HEK293 (cell line): ENCODE data around the gene DUSP3.

Experiments used
- YY1 ChIP-seq: fragments of 450-650 bp; formaldehyde crosslinking; IDR thresholded peaks from 2 replicates; pipeline ENCODE4 v1.5.1; 2018; ENCODE audit warnings: missing biosample characterization, missing genetic modification characterization
- TF ChIP-seq, protein P1 (sequence below): fragments of 450-650 bp; formaldehyde crosslinking; IDR thresholded peaks from 2 replicates; pipeline ENCODE4 v1.5.1; 2016; ENCODE audit warnings: missing biosample characterization, missing genetic modification characterization
- TF ChIP-seq, protein P2 (sequence below): fragments of 450-650 bp; formaldehyde crosslinking; IDR thresholded peaks from 2 replicates; pipeline ENCODE4 v1.5.1; 2016; ENCODE audit warnings: missing biosample characterization, missing genetic modification characterization
- TF ChIP-seq, protein P3 (sequence below): fragments of 450-650 bp; formaldehyde crosslinking; IDR thresholded peaks from 2 replicates; pipeline ENCODE4 v1.5.1; 2016; ENCODE audit warnings: missing biosample characterization, missing genetic modification characterization, low read depth

DNA sequence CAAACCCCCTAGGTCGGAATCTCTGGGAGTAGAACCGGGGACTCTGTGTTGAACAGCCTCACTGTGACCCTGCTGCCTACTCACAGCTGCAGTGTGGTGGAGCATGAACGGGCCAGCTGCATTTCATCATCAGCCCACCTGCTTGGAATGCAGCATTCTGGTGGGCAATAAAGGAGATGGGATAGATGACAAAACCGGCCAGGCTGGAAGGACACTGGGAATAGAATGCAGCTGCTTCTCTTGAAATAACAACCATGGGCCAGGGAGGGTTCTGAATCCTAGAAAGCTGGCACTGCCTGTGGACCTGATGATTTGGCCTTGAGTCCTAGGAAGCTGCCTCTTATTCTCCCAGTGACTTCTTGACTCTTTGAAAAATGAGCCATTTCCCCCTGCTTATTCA lies 25.0 kb upstream of the DUSP3 start:
- TF ChIP-seq, protein P1, sequence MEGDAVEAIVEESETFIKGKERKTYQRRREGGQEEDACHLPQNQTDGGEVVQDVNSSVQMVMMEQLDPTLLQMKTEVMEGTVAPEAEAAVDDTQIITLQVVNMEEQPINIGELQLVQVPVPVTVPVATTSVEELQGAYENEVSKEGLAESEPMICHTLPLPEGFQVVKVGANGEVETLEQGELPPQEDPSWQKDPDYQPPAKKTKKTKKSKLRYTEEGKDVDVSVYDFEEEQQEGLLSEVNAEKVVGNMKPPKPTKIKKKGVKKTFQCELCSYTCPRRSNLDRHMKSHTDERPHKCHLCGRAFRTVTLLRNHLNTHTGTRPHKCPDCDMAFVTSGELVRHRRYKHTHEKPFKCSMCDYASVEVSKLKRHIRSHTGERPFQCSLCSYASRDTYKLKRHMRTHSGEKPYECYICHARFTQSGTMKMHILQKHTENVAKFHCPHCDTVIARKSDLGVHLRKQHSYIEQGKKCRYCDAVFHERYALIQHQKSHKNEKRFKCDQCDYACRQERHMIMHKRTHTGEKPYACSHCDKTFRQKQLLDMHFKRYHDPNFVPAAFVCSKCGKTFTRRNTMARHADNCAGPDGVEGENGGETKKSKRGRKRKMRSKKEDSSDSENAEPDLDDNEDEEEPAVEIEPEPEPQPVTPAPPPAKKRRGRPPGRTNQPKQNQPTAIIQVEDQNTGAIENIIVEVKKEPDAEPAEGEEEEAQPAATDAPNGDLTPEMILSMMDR (tag by site-specific recombination): no peak
- TF ChIP-seq, protein P2, sequence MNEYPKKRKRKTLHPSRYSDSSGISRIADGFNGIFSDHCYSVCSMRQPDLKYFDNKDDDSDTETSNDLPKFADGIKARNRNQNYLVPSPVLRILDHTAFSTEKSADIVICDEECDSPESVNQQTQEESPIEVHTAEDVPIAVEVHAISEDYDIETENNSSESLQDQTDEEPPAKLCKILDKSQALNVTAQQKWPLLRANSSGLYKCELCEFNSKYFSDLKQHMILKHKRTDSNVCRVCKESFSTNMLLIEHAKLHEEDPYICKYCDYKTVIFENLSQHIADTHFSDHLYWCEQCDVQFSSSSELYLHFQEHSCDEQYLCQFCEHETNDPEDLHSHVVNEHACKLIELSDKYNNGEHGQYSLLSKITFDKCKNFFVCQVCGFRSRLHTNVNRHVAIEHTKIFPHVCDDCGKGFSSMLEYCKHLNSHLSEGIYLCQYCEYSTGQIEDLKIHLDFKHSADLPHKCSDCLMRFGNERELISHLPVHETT (tag by site-specific recombination): no peak
- no peak for TF ChIP-seq YY1 (tag by site-specific recombination)
- TF ChIP-seq, protein P3, sequence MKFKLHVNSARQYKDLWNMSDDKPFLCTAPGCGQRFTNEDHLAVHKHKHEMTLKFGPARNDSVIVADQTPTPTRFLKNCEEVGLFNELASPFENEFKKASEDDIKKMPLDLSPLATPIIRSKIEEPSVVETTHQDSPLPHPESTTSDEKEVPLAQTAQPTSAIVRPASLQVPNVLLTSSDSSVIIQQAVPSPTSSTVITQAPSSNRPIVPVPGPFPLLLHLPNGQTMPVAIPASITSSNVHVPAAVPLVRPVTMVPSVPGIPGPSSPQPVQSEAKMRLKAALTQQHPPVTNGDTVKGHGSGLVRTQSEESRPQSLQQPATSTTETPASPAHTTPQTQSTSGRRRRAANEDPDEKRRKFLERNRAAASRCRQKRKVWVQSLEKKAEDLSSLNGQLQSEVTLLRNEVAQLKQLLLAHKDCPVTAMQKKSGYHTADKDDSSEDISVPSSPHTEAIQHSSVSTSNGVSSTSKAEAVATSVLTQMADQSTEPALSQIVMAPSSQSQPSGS (tag by site-specific recombination): no peak
